NCI-H2196 (cell line): ENCODE measurements around the gene ADAM10.

Experiments
- DNase-seq: peaks from one replicate; lab custom pipeline; 2025; ENCODE audit not compliant: unreplicated experiment; lab: John Stamatoyannopoulos, UW

ADAM10 gene

DNA sequence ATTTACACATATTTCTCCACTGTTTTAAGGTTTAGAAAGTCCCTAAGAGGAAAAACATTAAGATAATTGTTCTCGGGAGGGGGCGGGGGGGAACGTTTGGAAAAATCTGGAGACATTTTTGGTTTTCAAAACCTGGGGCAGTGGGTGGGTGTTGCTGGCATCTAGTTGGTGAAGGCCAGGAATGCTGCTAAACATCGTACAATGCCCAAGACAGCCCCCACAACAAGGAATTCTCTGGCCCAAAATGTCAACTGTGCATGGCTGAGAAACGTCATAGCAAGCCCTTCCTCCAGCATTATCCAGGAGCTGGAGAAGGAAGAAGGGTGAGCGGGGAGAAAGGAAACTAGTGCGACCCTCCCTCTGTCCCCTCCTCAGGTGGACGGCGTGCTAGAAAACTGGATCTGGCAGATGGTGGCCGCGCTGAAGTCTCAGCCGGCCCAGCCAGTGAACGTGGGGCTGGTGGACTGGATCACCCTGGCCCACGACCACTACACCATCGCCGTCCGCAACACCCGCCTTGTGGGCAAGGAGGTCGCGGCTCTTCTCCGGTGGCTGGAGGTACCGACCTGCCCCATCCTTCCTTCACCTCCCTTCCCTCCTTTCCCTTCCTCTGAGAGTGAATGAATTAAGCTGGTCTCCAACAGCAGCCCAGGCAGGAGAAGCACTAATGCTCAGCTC is 208.0 kb downstream of the ADAM10 start:
- no peak for DNase-seq

DNA sequence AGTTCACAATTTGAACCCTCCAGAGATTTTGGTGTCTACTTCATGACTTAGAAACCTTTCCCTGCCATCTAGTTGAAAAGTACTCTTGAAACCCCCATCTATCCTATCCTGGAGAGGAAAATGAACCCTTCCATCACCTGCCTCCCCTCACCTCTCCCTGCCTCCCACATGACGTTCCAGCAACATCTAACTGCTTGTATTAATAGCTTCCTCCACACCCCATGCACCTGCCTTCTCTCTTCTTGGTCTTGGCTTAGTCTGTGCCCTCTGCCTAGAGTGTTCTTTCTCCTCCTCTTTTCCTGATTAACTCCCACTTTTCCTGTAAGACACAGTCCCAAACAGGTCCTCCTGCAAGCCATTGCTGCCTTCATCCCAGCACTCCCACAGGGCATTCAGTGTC is 210.0 kb downstream of the ADAM10 start:
- no peak for DNase-seq

DNA sequence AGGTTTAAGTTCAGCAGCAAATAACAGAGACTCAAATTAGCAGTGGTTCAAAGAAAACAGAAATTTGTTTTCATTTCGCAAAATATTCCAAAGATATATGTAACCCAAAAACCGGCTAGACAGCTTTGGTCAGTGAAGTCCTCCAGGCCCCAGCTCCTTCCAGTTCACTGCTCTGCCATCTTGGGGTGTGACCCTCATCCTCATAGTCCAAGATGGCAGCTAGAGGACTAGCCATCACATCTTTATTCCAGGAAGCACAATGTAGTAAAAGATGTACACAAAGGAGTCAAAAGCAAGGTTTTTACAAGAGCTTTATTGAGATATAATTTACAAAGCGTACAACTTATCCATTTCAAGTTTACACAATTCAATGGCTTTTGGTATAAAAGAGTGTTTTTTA is 210.6 kb downstream of the ADAM10 start:
- DNase-seq: no peak
